Measurements from ENCODE around the gene STBD1.
"Not testable (repeated sequence)": the region's sequence is repeated elsewhere in the genome, so short reads cannot be mapped to it uniquely, and the experiment has no call there.

DNA sequence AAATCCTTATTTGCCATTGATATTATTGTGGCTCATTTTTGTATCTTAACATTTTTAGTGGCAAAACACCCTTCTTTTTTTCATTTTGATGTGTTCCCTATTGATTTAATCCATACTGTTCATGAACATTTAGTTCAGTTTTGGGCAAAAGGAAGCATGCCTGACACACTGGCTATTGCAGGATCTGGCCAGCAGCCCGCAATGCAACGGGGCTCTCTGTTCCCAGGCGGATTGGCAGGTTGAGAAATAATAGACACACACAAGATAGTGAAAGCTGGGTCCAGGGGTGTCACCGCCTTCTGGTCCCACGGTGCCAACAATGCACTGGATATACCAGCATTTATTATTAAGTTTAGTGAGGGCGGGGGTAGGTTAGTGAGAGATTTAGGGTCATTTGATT is 24.9 kb upstream of the STBD1 start:
- TF ChIP-seq, protein P1, sequence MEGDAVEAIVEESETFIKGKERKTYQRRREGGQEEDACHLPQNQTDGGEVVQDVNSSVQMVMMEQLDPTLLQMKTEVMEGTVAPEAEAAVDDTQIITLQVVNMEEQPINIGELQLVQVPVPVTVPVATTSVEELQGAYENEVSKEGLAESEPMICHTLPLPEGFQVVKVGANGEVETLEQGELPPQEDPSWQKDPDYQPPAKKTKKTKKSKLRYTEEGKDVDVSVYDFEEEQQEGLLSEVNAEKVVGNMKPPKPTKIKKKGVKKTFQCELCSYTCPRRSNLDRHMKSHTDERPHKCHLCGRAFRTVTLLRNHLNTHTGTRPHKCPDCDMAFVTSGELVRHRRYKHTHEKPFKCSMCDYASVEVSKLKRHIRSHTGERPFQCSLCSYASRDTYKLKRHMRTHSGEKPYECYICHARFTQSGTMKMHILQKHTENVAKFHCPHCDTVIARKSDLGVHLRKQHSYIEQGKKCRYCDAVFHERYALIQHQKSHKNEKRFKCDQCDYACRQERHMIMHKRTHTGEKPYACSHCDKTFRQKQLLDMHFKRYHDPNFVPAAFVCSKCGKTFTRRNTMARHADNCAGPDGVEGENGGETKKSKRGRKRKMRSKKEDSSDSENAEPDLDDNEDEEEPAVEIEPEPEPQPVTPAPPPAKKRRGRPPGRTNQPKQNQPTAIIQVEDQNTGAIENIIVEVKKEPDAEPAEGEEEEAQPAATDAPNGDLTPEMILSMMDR (IDR thresholded peaks at IDR 0.05; ENCODE audit: poor library complexity): not testable (repeated sequence)
- not testable (repeated sequence) for TF ChIP-seq EZH2 (IDR thresholded peaks at IDR 0.05; ENCODE audit: borderline replicate concordance)
